Fibroblast of pulmonary artery (primary cell): ENCODE measurements around the gene KIDINS220.

ENCODE experiments used
- DNase-seq: peaks from one replicate; pipeline ENCODE4 v3.0.0-alpha.2; 2010; ENCODE audit warnings: low read depth
- H3K4me3 ChIP-seq: replicated peaks from 2 replicates; pipeline ENCODE4 v1.5.1; 2011; ENCODE audit warnings: low read depth, mild to moderate bottlenecking, control low read depth, low read length, moderate library complexity
- TF ChIP-seq, protein P1 (sequence below): IDR thresholded peaks from 2 replicates; pipeline ENCODE4 v1.5.1; 2011; ENCODE audit warnings: mild to moderate bottlenecking, control low read depth, low read length, inconsistent platforms; ENCODE audit errors: missing control alignments

Gene KIDINS220

DNA sequence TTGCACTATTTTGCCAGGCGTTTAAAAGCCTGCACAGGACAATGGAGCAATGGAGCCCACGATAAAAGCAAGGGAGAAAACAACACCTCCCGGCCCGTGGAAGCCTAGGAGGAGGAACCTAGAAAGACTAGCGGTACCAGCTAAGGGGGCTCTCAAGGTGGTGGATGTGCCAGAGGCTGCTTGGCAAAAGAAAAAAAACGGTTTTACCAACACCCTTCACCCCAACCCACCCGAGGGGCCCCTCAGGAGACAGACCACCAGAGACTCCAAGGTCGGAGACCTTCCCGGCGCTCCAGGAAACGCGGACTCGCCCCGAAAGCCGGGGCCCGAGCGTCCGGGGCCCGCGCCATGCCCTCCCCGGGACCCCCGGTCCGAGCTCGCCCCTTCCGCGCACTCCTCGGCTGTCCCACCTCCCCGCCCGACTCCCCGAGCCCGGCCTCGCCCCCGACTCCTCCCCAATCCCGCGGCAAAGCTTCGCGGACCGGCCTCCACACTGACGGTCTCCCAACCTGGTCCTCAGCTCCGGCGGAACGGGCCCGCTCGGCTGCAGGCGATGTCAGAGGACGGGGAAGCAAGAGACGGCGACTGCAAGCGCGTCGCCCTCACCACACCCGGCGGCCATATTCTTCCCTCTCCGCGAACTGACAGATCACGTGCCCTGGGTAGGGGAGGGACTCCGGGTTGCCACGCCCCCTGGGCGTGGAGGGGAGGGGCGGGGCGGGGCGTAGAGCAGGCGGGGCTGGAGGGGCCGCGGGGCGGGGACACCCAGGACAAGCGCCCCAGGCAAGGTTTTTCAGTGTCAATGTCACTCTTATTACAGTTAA lies at the start of gene KIDINS220:
Gene KIDINS220, minus strand, starts transcription at position 643 of the 824 bp plus-strand sequence. CDS start 10,520 bp downstream, outside the sequence.
- peak; percentile 80 for DNase-seq
- TF ChIP-seq, protein P1, sequence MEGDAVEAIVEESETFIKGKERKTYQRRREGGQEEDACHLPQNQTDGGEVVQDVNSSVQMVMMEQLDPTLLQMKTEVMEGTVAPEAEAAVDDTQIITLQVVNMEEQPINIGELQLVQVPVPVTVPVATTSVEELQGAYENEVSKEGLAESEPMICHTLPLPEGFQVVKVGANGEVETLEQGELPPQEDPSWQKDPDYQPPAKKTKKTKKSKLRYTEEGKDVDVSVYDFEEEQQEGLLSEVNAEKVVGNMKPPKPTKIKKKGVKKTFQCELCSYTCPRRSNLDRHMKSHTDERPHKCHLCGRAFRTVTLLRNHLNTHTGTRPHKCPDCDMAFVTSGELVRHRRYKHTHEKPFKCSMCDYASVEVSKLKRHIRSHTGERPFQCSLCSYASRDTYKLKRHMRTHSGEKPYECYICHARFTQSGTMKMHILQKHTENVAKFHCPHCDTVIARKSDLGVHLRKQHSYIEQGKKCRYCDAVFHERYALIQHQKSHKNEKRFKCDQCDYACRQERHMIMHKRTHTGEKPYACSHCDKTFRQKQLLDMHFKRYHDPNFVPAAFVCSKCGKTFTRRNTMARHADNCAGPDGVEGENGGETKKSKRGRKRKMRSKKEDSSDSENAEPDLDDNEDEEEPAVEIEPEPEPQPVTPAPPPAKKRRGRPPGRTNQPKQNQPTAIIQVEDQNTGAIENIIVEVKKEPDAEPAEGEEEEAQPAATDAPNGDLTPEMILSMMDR, result no peak
- H3K4me3 ChIP-seq, result peak within 1 kb of the TSS; percentile 94

DNA sequence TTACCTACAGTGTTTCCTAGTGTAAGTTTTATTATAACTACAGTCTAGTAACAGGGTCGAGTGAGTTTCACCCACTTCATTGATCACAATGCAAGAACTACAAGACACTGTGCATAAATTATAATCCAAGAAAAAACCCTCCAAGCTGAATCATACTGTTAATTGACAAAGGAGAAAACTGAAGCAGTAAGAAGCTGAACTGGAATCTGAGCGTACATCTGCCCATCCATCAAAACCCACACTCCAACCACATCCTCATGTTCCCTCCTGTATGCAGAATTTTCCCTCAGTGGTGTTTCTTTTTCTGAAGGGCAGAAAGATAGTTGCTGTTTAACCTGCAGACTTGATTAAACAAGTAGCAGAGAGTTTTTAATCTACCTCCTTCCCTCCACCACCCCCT lies 49.5 kb upstream of the KIDINS220 start:
- H3K4me3 ChIP-seq, result no peak overlapping the region
- DNase-seq, result no peak
- TF ChIP-seq, protein P1, result no peak

DNA sequence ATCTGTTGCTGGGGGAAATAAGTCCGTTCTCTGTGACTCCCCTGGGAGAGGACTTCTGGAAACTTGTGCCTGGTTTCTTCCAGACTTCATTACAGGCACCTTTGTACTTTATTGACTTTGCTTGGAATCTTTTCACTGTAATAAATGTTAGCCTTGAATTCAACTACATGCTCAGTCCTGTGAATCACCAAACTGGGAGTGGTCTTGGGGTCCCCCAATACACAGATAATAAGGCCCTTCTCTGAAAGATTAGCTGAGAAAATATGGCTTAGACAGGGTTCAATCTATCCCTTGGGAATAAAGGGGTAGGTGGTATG lies 48.7 kb upstream of the KIDINS220 start:
- TF ChIP-seq, protein P1, result no peak
- H3K4me3 ChIP-seq, result no peak overlapping the region
- no peak for DNase-seq

DNA sequence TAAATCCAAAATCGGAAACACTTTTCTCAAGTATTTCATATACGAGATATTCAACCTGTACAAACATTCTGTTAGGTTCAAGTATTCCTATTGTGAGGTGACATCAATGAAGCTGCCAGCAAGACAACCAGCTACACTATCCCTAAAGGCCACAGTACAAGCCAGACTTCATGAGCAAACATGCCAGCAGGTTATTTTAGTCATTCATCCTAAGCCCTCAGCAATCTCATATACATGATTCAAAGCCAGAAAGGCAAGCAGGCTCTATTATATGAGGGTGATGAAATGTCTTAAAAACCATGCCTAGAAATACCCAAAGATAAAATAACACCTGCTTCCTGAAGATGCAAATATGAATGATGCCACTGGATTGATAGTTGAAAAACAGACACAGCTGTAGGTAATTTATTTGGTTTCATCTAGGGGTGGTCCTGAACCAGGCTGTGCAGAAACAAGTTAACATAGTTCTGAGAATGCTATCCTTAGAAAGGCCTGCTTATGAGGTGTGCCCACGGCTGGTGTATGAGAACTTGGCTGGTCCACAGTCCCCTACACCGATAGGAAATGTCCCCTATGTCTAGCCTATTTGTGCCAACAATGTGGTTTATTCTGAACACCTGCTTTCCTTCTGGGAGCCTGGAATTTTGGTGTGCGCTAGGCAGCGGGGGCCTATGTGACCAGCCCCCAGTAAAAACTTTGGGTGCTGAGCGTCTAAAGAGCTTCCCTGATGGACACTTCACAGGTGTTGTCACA lies 48.2 kb upstream of the KIDINS220 start:
- no peak for DNase-seq
- H3K4me3 ChIP-seq, result no peak overlapping the region

DNA sequence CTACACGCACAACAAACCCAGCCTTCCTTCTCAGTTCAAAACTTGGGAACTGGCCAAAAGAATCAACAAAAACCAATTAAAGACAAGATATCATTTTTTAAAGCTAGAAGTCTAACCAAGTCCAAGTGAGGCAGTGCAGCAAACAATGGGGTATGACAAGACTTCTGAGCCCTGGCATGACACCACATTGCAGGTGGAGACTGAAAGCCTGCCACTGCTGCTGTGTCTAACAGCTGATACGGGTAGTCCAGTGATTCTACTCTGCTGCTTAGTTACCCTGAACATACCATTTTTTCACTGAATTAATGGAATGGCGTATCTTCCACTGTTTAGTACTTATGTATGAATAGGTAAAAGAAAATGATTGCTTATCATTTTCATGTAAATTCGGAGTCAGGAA lies 47.4 kb upstream of the KIDINS220 start:
- DNase-seq, result no peak
- no peak overlapping the region for H3K4me3 ChIP-seq
- TF ChIP-seq, protein P1, result no peak

More for the DNA sequence above, 48.2 kb upstream of the KIDINS220 start:
- TF ChIP-seq, protein P1, result no peak

DNA sequence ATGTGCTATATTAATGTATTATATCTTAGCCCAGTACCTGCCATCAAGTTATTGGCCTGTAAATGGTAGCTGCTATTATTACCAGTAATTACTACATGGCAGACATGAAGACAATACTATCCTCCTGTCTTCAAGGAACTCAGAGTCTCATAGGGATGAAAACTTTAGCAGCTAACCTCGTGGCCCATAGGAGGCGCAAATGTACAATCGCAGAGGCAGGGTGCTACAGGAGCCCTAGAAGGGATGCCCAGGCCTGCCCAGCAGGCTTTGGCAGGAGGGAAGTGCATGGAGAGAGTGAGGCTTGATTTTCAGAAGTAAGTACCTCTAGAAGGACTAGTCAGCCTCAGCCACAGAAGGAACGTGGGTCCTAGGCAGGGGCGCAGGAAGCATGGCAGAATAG lies 44.7 kb upstream of the KIDINS220 start:
- DNase-seq, result peak; percentile 49
- TF ChIP-seq, protein P1, result peak; percentile 52
- no peak overlapping the region for H3K4me3 ChIP-seq

DNA sequence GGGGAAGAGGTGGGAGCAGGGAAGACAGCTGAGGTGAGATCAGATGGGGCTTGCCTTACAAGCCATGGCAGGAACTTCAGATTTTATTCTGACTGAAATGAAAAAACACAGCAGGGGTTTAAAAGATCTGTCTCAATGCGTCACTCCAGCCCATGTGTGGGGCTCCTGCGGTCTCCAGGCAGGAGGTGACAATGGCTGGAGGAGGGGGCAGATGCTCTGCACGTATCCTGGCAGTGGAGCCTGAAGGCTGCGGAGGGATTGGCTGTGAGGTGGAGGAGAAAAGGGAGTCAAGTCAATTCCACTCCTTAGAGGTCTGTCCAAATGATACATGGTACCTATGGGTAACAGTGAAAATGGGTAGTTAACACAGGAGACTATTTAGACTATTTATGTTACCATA lies 40.5 kb upstream of the KIDINS220 start:
- TF ChIP-seq, protein P1, result no peak
- H3K4me3 ChIP-seq, result no peak overlapping the region

More for the DNA sequence above, 40.5 kb upstream of the KIDINS220 start:
- DNase-seq, result no peak
